DND-41 (cell line): ENCODE data around the gene SFXN4.
"Not testable (repeated sequence)": the region's sequence is repeated elsewhere in the genome, so short reads cannot be mapped to it uniquely, and the experiment has no call there.

Source experiments
- ATAC-seq: fragments of 200-7000 bp; cut with Tn5 transposase; 3 replicates; pipeline ENCODE4 v1.9.1; 2021; ENCODE audit warnings: low read depth; ENCODE audit not compliant: insufficient read depth
- DNase-seq: peaks from one replicate; pipeline ENCODE4 v3.0.0-alpha.2; 2020
- H2AFZ ChIP-seq: 2 replicates; pipeline ENCODE4 v1.6.0; 2012; ENCODE audit warnings: low read depth, low read length
- H3K27ac ChIP-seq: 2 replicates; pipeline ENCODE4 v1.5.1; 2012; ENCODE audit warnings: low read length, inconsistent platforms
- H3K27me3 ChIP-seq: fragments of 200-600 bp; sonication (generic); 2 replicates; pipeline ENCODE4 v1.6.0; 2012; ENCODE audit warnings: low read length, mild to moderate bottlenecking, inconsistent platforms; ENCODE audit not compliant: insufficient read depth, poor library complexity
- H3K36me3 ChIP-seq: 2 replicates; pipeline ENCODE4 v1.5.1; 2012; ENCODE audit warnings: low read length, inconsistent platforms; ENCODE audit not compliant: insufficient read depth
- H3K4me1 ChIP-seq: 2 replicates; pipeline ENCODE4 v1.5.1; 2012; ENCODE audit warnings: mild to moderate bottlenecking, low read length; ENCODE audit not compliant: insufficient read depth
- H3K4me2 ChIP-seq: 2 replicates; pipeline ENCODE4 v1.6.0; 2012; ENCODE audit warnings: mild to moderate bottlenecking, moderate library complexity, low read length, inconsistent platforms; ENCODE audit not compliant: insufficient read depth
- H3K4me3 ChIP-seq, 2 experiments: fragments of 200-600 bp in 1 of 2; shearing (Covaris generic) in 1 of 2; 2 replicates each; pipeline ENCODE4 v1.5.1; 2012 to 2016; ENCODE audit warnings: inconsistent platforms in 2 of 2, low read length in 2 of 2, mild to moderate bottlenecking in 2 of 2, low read depth in 1 of 2, moderate library complexity in 1 of 2
- H3K79me2 ChIP-seq: 2 replicates; pipeline ENCODE4 v1.6.0; 2012; ENCODE audit warnings: low read length, inconsistent platforms; ENCODE audit not compliant: insufficient read depth
- H3K9ac ChIP-seq: 2 replicates; pipeline ENCODE4 v1.6.0; 2012; ENCODE audit warnings: low read depth, mild to moderate bottlenecking, inconsistent platforms, low read length, moderate library complexity
- H3K9me3 ChIP-seq: 2 replicates; pipeline ENCODE4 v1.5.1; 2012; ENCODE audit warnings: low read length, moderate library complexity, mild to moderate bottlenecking, inconsistent platforms; ENCODE audit not compliant: insufficient read depth, severe bottlenecking
- H4K20me1 ChIP-seq: 2 replicates; pipeline ENCODE4 v1.6.0; 2012; ENCODE audit warnings: low read length; ENCODE audit not compliant: insufficient read depth
- EZH2 ChIP-seq: IDR thresholded peaks from 3 replicates; pipeline ENCODE4 v1.6.1; 2012; ENCODE audit warnings: borderline replicate concordance, low read depth, mild to moderate bottlenecking, moderate library complexity, low read length, inconsistent platforms; ENCODE audit not compliant: severe bottlenecking
- TF ChIP-seq, protein P1 (sequence below): IDR thresholded peaks from 2 replicates; pipeline ENCODE4 v1.5.1; 2012; ENCODE audit warnings: borderline replicate concordance, low read length, moderate library complexity, mild to moderate bottlenecking; ENCODE audit not compliant: poor library complexity, severe bottlenecking; ENCODE audit errors: extremely low read depth

Gene SFXN4

DNA sequence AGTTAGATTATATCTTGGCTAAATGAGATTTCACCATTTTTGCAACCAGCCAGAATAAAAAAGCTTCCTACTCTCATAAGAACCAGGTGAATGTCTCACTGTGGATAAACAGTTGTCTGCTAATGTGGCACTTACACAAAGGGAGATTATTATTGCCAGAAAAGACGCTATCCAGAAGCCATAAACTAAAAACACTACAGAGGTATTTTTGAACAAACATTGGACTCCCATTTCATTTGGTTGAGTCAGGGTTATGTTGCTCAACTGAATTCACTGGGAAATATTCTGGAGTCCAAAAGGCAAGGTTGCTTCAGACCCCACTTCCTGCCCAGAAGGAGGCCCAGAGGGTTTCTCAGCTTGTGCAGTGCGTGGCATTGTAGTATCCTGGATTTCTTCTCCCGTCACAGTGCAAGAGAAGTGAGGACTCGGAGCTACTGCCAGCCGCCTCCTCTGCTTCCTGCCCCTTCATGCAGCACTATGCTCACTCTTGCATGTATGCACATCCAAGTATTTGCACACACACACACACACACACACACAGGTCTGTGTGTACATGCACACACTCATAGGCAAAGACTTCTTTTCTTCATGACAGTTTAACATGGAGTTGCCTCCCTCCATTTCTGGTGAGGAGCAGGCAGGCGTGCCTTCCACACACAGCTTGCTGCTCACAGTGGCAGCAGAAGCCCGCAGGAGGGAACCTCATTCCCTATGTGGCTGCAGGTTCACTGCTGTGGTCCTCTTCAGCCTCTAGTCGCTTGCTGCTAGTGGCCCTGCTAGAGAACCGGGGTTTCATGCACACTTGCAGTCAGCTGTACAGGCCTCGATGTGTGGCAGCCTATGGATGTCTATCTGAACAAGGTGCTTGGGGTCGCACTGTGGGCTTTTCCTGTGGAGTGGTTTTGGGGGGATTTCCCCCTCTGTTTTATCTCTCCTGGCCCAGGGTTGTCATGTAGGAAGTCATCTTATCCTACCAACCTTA lies 51.5 kb downstream of the SFXN4 start:
- H3K27ac ChIP-seq: peak overlapping the region; percentile 64
- no peak overlapping the region for H3K4me2 ChIP-seq
- H3K36me3 ChIP-seq: peaks cover 93% of the 10 kb centered on the region
- H4K20me1 ChIP-seq: no peaks in the 10 kb centered on the region
- DNase-seq (no peak), ATAC-seq (peak; percentile 56; the same call in 2 of the 3 replicates)
- TF ChIP-seq EZH2: no peak
- TF ChIP-seq, protein P1, sequence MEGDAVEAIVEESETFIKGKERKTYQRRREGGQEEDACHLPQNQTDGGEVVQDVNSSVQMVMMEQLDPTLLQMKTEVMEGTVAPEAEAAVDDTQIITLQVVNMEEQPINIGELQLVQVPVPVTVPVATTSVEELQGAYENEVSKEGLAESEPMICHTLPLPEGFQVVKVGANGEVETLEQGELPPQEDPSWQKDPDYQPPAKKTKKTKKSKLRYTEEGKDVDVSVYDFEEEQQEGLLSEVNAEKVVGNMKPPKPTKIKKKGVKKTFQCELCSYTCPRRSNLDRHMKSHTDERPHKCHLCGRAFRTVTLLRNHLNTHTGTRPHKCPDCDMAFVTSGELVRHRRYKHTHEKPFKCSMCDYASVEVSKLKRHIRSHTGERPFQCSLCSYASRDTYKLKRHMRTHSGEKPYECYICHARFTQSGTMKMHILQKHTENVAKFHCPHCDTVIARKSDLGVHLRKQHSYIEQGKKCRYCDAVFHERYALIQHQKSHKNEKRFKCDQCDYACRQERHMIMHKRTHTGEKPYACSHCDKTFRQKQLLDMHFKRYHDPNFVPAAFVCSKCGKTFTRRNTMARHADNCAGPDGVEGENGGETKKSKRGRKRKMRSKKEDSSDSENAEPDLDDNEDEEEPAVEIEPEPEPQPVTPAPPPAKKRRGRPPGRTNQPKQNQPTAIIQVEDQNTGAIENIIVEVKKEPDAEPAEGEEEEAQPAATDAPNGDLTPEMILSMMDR: no peak
- H3K79me2 ChIP-seq: peaks cover 53% of the 10 kb centered on the region; the same call in 1 of the 2 replicates
- H3K9me3 ChIP-seq: no peaks in the 10 kb centered on the region
- H3K27me3 ChIP-seq: no peaks in the 10 kb centered on the region
- peaks cover 14% of the 10 kb centered on the region for H3K4me1 ChIP-seq
- H2AFZ ChIP-seq: no peak overlapping the region
- H3K4me3 ChIP-seq: no peak overlapping the region
- no peak overlapping the region for H3K9ac ChIP-seq

DNA sequence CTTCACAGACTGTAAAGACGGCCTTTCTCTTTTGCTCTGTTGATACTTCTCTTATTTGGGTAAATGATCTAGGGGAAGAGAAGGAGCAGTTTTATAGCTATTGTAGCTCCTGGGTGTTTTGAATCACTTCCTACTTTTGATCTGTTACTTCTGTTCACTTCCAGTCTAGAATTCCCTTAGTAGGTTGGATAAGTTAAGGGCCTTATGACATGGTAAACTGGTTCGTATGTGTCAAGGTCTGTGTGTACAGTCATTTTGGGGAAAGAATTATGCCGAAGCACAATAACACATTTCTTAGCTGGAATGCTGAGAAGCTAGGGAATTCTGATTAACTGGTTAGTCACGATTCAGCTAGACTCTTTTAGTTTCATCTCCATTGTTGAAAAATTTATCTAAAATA lies 53.5 kb downstream of the SFXN4 start:
- Histone ChIP-seq H3K9ac (no peak overlapping the region), H3K27me3 (no peaks in the 10 kb centered on the region), H4K20me1 (no peaks in the 10 kb centered on the region), H3K36me3 (peaks cover 92% of the 10 kb centered on the region), H3K9me3 (no peaks in the 10 kb centered on the region), H3K27ac (peak overlapping the region; percentile 38), H3K79me2 (peaks cover 56% of the 10 kb centered on the region), H3K4me1 (peaks cover 21% of the 10 kb centered on the region), H3K4me2 (no peak overlapping the region), H3K4me3 (no peak overlapping the region), H2AFZ (no peak overlapping the region)
- ATAC-seq (no peak), DNase-seq (no peak)
- TF ChIP-seq EZH2: no peak
- TF ChIP-seq, protein P1: no peak

DNA sequence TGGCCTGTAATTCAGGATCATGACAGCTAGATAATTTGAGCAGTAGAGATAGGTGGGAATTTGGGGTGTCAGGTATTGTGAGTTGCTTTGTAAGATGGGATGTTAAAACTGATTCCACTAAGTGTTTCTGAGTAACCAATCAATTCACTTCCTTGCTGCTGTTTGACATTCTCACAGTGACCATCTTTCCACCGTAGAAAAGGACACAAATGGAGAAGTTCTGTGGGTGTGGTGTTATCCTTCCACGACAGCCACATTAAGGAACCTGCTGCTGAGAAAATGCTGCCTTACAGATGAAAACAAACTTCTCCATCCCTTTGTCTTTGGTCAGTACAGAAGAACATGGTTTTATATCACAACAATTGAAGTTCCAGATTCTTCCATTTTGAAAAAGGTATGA lies 57.7 kb downstream of the SFXN4 start:
- H3K9ac ChIP-seq, H3K27ac ChIP-seq, ATAC-seq, H3K4me2 ChIP-seq, H2AFZ ChIP-seq, H3K4me3 ChIP-seq, H3K27me3 ChIP-seq, DNase-seq, H3K9me3 ChIP-seq: not testable (repeated sequence)
- peaks cover 77% of the 10 kb centered on the region for H3K36me3 ChIP-seq
- peaks cover 11% of the 10 kb centered on the region; the same call in 1 of the 2 replicates for H4K20me1 ChIP-seq
- H3K79me2 ChIP-seq: peaks cover 68% of the 10 kb centered on the region
- H3K4me1 ChIP-seq: peaks cover 43% of the 10 kb centered on the region

DNA sequence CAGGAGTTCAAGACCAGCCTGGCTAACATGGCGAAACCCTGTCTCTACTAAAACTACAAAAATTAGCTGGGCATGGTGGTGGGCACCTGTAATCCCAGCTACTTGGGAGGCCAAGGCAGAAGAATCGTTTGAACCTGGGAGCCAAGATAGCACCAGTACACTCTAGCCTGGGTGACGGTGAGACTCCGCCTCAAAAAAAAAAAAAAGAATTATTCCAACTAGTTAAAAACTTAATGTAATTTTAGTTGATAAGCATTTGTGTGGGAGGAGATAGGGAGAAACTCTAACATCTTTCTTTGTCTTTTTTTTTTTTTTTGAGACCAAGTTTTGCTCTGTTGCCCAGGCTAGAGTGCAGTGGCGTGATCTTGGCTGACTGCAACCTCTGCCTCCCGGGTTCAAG lies 58.4 kb downstream of the SFXN4 start:
- not testable (repeated sequence) for H3K9me3 ChIP-seq

DNA sequence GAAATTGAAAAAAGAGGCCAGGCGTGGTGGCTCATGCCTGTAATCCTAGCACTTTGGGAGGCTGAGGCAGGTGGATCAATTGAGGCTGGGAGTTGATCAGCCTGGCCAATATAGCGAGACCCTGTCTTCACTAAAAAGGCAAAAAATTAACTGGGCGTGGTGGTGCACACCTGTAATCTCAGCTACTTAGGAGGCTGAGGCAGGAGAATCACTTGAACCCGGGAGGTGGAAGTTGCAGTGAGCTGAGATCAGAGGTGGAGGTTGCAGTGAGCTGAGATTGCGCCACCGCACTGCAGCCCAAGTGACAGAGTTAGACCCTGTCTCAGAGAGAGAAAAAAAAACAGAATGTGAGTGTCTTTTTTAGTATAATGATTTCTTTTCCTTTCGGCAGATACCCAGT lies 59.6 kb downstream of the SFXN4 start:
- H4K20me1 ChIP-seq: peaks cover 11% of the 10 kb centered on the region; the same call in 1 of the 2 replicates
- peaks cover 62% of the 10 kb centered on the region for H3K79me2 ChIP-seq
- peaks cover 58% of the 10 kb centered on the region for H3K36me3 ChIP-seq
- not testable (repeated sequence) for H3K27me3 ChIP-seq, ATAC-seq, DNase-seq, H2AFZ ChIP-seq, H3K9me3 ChIP-seq
- H3K4me2 ChIP-seq: peak overlapping the region; percentile 69
- peak overlapping the region; percentile 79 for H3K27ac ChIP-seq
- peak overlapping the region in 1 of 2 experiments; percentile 73; a peak in 2 of 4 replicates for H3K4me3 ChIP-seq
- H3K9ac ChIP-seq: peak overlapping the region; percentile 65
- peaks cover 43% of the 10 kb centered on the region for H3K4me1 ChIP-seq

More for the DNA sequence above, 58.4 kb downstream of the SFXN4 start:
- H3K4me3 ChIP-seq, H3K4me2 ChIP-seq, DNase-seq, H3K27ac ChIP-seq, H2AFZ ChIP-seq, H3K27me3 ChIP-seq, ATAC-seq, H3K9ac ChIP-seq: not testable (repeated sequence)
- H3K79me2 ChIP-seq: peaks cover 67% of the 10 kb centered on the region
- H3K36me3 ChIP-seq: peaks cover 70% of the 10 kb centered on the region
- peaks cover 43% of the 10 kb centered on the region for H3K4me1 ChIP-seq
- H4K20me1 ChIP-seq: peaks cover 11% of the 10 kb centered on the region; the same call in 1 of the 2 replicates
